WTC11 (cell line): ENCODE results near the gene RAB1A. TPM values are rescaled to one million over a fixed set of nuclear protein-coding genes. Genes with fewer than 3 reads are reported as not detected.

Experiments
- ATAC-seq: fragments of 200-7000 bp; cut with Tn5 transposase; 2 replicates; pipeline ENCODE4 v1.10.0; 2021; ENCODE audit warnings: mild to moderate bottlenecking, moderate library complexity
- CTCF ChIA-PET: fragments of 300-600 bp; sonication (Branson Sonifier 250); formaldehyde crosslinking; loops from one replicate; lab custom pipeline; 2021; ENCODE audit warnings: antibody characterized with exemption; lab: Charles Lee
- POLR2A ChIA-PET: fragments of 350-600 bp; sonication (Branson Sonifier 250); formaldehyde crosslinking; loops from one replicate; lab custom pipeline; 2021; ENCODE audit warnings: antibody characterized with exemption; lab: Charles Lee
- DNase-seq: peaks from one replicate; pipeline ENCODE4 v3.0.0; 2021; ENCODE audit warnings: low spot score
- H3K27ac Mint-ChIP-seq: 2 replicates; pipeline ENCODE4 v1.8.0; 2021; ENCODE audit warnings: mixed read lengths
- H3K27me3 Mint-ChIP-seq: 2 replicates; pipeline ENCODE4 v1.8.0; 2021; ENCODE audit warnings: low read depth, mild to moderate bottlenecking, moderate library complexity, mixed read lengths
- H3K36me3 Mint-ChIP-seq: 2 replicates; pipeline ENCODE4 v1.8.0; 2021; ENCODE audit warnings: mixed read lengths
- H3K4me1 Mint-ChIP-seq: 2 replicates; pipeline ENCODE4 v1.8.0; 2022; ENCODE audit warnings: mixed read lengths
- H3K4me3 Mint-ChIP-seq: 2 replicates; pipeline ENCODE4 v1.8.0; 2021; ENCODE audit warnings: mild to moderate bottlenecking, moderate library complexity, mixed read lengths
- H3K9me3 Mint-ChIP-seq: 2 replicates; pipeline ENCODE4 v1.8.0; 2021; ENCODE audit warnings: mixed read lengths
- ARID4B ChIP-seq: sonication (generic); formaldehyde crosslinking; IDR thresholded peaks from 2 replicates; pipeline ENCODE4 v1.8.0; 2023; ENCODE audit warnings: missing genetic modification reagents, mild to moderate bottlenecking, borderline replicate concordance
- CDX4 ChIP-seq: fragments of 250-450 bp; sonication (Bioruptor Pico); IDR thresholded peaks from 2 replicates; pipeline ENCODE4 v1.9.0; 2021; ENCODE audit warnings: moderate library complexity, mild to moderate bottlenecking, inconsistent platforms, borderline replicate concordance
- ELF4 ChIP-seq: sonication (generic); formaldehyde crosslinking; IDR thresholded peaks from 2 replicates; pipeline ENCODE4 v1.8.1; 2022; ENCODE audit warnings: low read depth, mild to moderate bottlenecking, moderate library complexity, missing genetic modification reagents
- ETV6 ChIP-seq: sonication (generic); formaldehyde crosslinking; IDR thresholded peaks from 2 replicates; pipeline ENCODE4 v1.8.1; 2022; ENCODE audit warnings: mild to moderate bottlenecking, missing genetic modification reagents
- GTF2I ChIP-seq: fragments of 250-450 bp; sonication (Bioruptor Pico); conservative IDR thresholded peaks from 2 replicates; pipeline ENCODE4 v1.4.0; 2021; ENCODE audit warnings: mild to moderate bottlenecking
- JUN ChIP-seq: sonication (generic); formaldehyde crosslinking; IDR thresholded peaks from 2 replicates; pipeline ENCODE4 v1.8.0; 2023; ENCODE audit warnings: mild to moderate bottlenecking, missing genetic modification reagents
- MAX ChIP-seq: sonication (generic); formaldehyde crosslinking; IDR thresholded peaks from 2 replicates; pipeline ENCODE4 v1.8.0; 2022; ENCODE audit warnings: mild to moderate bottlenecking, missing genetic modification reagents
- MXD4 ChIP-seq: fragments of 250-450 bp; sonication (Bioruptor Pico); IDR thresholded peaks from 2 replicates; pipeline ENCODE4 v1.8.0; 2021; ENCODE audit warnings: mild to moderate bottlenecking, moderate library complexity, borderline replicate concordance
- NR1H2 ChIP-seq: sonication (generic); formaldehyde crosslinking; IDR thresholded peaks from 2 replicates; pipeline ENCODE4 v1.9.0; 2021; ENCODE audit warnings: mild to moderate bottlenecking, moderate library complexity, missing genetic modification reagents
- NR2C2 ChIP-seq: sonication (generic); formaldehyde crosslinking; IDR thresholded peaks from 2 replicates; pipeline ENCODE4 v1.8.0; 2022; ENCODE audit warnings: mild to moderate bottlenecking, missing genetic modification reagents
- RORB ChIP-seq: fragments of 250-450 bp; sonication (Bioruptor Pico); IDR thresholded peaks from 2 replicates; pipeline ENCODE4 v1.9.0; 2021; ENCODE audit warnings: mild to moderate bottlenecking
- SOX15 ChIP-seq: fragments of 250-450 bp; sonication (Bioruptor Pico); IDR thresholded peaks from 2 replicates; pipeline ENCODE4 v1.9.0; 2021; ENCODE audit warnings: mild to moderate bottlenecking
- STAT6 ChIP-seq: sonication (generic); formaldehyde crosslinking; conservative IDR thresholded peaks from 2 replicates; pipeline ENCODE4 v1.8.1; 2023; ENCODE audit warnings: mild to moderate bottlenecking, low read depth, missing genetic modification reagents, moderate library complexity
- TCF7 ChIP-seq: sonication (generic); formaldehyde crosslinking; IDR thresholded peaks from 2 replicates; pipeline ENCODE4 v1.8.0; 2022; ENCODE audit warnings: mild to moderate bottlenecking, low read depth, missing genetic modification reagents, moderate library complexity
- TEAD1 ChIP-seq: sonication (generic); formaldehyde crosslinking; IDR thresholded peaks from 2 replicates; pipeline ENCODE4 v1.8.0; 2022; ENCODE audit warnings: mild to moderate bottlenecking, missing genetic modification reagents
- TEAD4 ChIP-seq: sonication (generic); formaldehyde crosslinking; IDR thresholded peaks from 2 replicates; pipeline ENCODE4 v1.8.0; 2022; ENCODE audit warnings: mild to moderate bottlenecking, missing genetic modification reagents
- ZBTB21 ChIP-seq: sonication (generic); formaldehyde crosslinking; IDR thresholded peaks from 2 replicates; pipeline ENCODE4 v1.8.1; 2023; ENCODE audit warnings: mild to moderate bottlenecking, missing genetic modification reagents, borderline replicate concordance
- ZNF281 ChIP-seq: sonication (generic); formaldehyde crosslinking; IDR thresholded peaks from 2 replicates; pipeline ENCODE4 v1.8.0; 2023; ENCODE audit warnings: mild to moderate bottlenecking, missing genetic modification reagents
- ZNF317 ChIP-seq: sonication (generic); formaldehyde crosslinking; IDR thresholded peaks from 2 replicates; pipeline ENCODE4 v1.8.1; 2023; ENCODE audit warnings: low read depth, mild to moderate bottlenecking, moderate library complexity, missing genetic modification reagents, borderline replicate concordance
- ZNF396 ChIP-seq: fragments of 250-450 bp; sonication (Bioruptor Pico); IDR thresholded peaks from 2 replicates; pipeline ENCODE4 v1.8.0; 2021; ENCODE audit warnings: mild to moderate bottlenecking, moderate library complexity, borderline replicate concordance
- ZNF423 ChIP-seq: fragments of 250-450 bp; sonication (Bioruptor Pico); IDR thresholded peaks from 2 replicates; pipeline ENCODE4 v2.1.2; 2022; ENCODE audit warnings: mild to moderate bottlenecking, moderate library complexity
- ZNF671 ChIP-seq: fragments of 250-450 bp; sonication (Bioruptor Pico); IDR thresholded peaks from 2 replicates; pipeline ENCODE4 v1.8.0; 2021; ENCODE audit warnings: mild to moderate bottlenecking
- total RNA-seq: library from RNA; stranded (reverse); gene quantifications from 3 replicates; pipeline ENCODE4 v1.2.3, GENCODE V29; 2021
- TF ChIP-seq, protein P1 (sequence below): sonication (generic); formaldehyde crosslinking; IDR thresholded peaks from 2 replicates; pipeline ENCODE4 v1.8.1; 2023; ENCODE audit warnings: mild to moderate bottlenecking, missing genetic modification reagents, moderate library complexity

Gene RAB1A
- total RNA-seq, 1 experiment from 2014 or later, result 114 TPM

- TF ChIP-seq ZNF671 (CRISPR knock-in tag), result no peak
- TF ChIP-seq, protein P1, sequence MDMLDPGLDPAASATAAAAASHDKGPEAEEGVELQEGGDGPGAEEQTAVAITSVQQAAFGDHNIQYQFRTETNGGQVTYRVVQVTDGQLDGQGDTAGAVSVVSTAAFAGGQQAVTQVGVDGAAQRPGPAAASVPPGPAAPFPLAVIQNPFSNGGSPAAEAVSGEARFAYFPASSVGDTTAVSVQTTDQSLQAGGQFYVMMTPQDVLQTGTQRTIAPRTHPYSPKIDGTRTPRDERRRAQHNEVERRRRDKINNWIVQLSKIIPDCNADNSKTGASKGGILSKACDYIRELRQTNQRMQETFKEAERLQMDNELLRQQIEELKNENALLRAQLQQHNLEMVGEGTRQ (CRISPR knock-in tag), result no peak
- TF ChIP-seq GTF2I (CRISPR knock-in tag), result no peak
- no peak for TF ChIP-seq MXD4 (CRISPR knock-in tag)
- TF ChIP-seq TCF7 (CRISPR knock-in tag), result no peak
- TF ChIP-seq TEAD4, result no peak
These were observed 8.8 kb downstream of the RAB1A start (continued) for GRCh38 chr2:65120990-65121693.

DNA sequence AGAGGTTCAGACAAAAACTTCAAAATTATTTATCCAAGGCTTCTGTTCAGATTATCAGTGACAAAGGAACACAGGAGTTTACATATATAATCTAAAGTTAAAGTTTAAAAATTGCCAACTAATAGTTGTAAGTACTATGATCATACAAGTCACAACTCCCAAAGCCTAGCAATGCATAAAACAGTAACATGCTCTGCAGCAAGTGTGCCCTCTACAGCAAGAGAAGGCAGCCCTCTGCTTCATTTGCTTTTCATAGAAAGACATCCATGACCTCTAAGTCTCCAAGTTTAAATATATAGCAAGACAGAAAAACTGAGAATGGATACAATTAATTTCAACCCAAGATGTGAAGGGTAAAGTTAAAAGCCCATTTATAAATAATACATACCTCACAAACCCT, 13.3 kb downstream of the RAB1A start:
- H3K36me3 Mint-ChIP-seq, result peaks cover 5% of the 10 kb centered on the region; the same call in 1 of the 2 replicates
- peak; percentile 38; the same call in 1 of the 2 replicates for ATAC-seq
- peaks cover 17% of the 10 kb centered on the region for H3K4me1 Mint-ChIP-seq
- DNase-seq, result no peak
- H3K27me3 Mint-ChIP-seq, result no peaks in the 10 kb centered on the region
- H3K9me3 Mint-ChIP-seq, result peaks cover 6% of the 10 kb centered on the region
- ChIA-PET CTCF (no interaction called here), POLR2A (no interaction called here)
- no peak for TF ChIP-seq SOX15 (CRISPR knock-in tag)
- no peak for TF ChIP-seq ZNF281 (CRISPR knock-in tag)
- TF ChIP-seq JUN (CRISPR knock-in tag), result no peak
- no peak for TF ChIP-seq RORB (CRISPR knock-in tag)
- TF ChIP-seq CDX4, result no peak
- TF ChIP-seq NR2C2 (CRISPR knock-in tag), result no peak
- no peak for TF ChIP-seq ZNF317
- no peak for TF ChIP-seq STAT6
- TF ChIP-seq ZBTB21, result no peak
- TF ChIP-seq ZNF423, result no peak
- no peak for TF ChIP-seq MXD4 (CRISPR knock-in tag)
- TF ChIP-seq ETV6 (CRISPR knock-in tag), result no peak
- no peak overlapping the region for H3K27ac Mint-ChIP-seq
- no peak overlapping the region for H3K4me3 Mint-ChIP-seq

GRCh38 chr2:65114921-65115320, 15.0 kb downstream of the RAB1A start:
- peaks cover 15% of the 10 kb centered on the region for H3K4me1 Mint-ChIP-seq
- H3K27ac Mint-ChIP-seq, result no peak overlapping the region
- no peak for DNase-seq
- peaks cover 6% of the 10 kb centered on the region for H3K9me3 Mint-ChIP-seq
- peaks cover 5% of the 10 kb centered on the region; the same call in 1 of the 2 replicates for H3K36me3 Mint-ChIP-seq
- ATAC-seq, result no peak
- CTCF ChIA-PET, result no interaction called here
- POLR2A ChIA-PET, result interaction anchor here (1.4 kb wide), 1 partner anchor 59 kb away, joined by 3 read pairs; the partner anchor contains the start of gene CEP68
- H3K4me3 Mint-ChIP-seq, result no peak overlapping the region
- no peaks in the 10 kb centered on the region for H3K27me3 Mint-ChIP-seq
- TF ChIP-seq ELF4 (CRISPR knock-in tag), result no peak
- no peak for TF ChIP-seq ZNF396 (CRISPR knock-in tag)
- no peak for TF ChIP-seq MAX (CRISPR knock-in tag)
- no peak for TF ChIP-seq NR1H2 (CRISPR knock-in tag)
- no peak for TF ChIP-seq TEAD1 (CRISPR knock-in tag)
- no peak for TF ChIP-seq JUN (CRISPR knock-in tag)
- TF ChIP-seq ARID4B, result no peak
